ENCODE results near the gene EEF1A2. TPM values are rescaled to one million over a fixed set of nuclear protein-coding genes. Genes with fewer than 3 reads are reported as not detected.

The EEF1A2 gene
- total RNA-seq, 2 donors from 2014 or later, result 1.3 to 1.8 TPM

DNA sequence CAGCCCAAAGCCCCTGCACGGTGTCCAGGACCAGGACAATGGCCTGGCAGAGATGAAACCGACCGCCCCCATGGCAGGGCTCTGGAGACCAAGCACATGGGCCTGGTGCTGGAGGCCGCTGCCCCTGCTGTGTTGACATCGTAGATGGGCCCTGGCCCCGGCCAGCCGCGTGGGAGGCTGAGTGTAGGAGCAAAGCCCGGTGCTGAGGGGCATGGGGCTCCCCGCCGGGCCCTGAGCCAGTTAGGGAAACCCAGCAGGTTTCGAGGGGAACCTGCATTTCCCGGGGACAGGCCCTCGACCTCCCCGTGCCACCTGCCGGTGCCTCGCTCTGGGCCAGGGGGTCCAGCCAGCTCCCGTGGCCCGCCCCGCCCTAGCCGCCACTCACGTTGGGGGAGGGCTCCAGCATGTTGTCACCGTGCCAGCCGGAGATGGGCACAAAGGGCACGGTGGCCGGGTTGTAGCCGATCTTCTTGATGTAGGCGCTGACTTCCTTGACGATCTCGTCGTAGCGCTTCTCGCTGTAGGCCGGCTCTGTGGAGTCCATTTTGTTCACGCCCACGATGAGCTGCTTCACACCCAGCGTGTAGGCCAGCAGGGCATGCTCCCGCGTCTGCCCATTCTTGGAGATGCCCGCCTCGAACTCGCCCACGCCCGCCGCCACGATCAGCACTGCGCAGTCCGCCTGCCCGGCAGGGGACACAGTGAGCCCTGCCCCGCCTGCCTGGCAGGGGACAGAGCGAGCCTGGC, 4.3 kb downstream of the EEF1A2 start:
- intact Hi-C loops (cut with DNase I, micrococcal nuclease), result no loop called here
- no peak for ATAC-seq

DNA sequence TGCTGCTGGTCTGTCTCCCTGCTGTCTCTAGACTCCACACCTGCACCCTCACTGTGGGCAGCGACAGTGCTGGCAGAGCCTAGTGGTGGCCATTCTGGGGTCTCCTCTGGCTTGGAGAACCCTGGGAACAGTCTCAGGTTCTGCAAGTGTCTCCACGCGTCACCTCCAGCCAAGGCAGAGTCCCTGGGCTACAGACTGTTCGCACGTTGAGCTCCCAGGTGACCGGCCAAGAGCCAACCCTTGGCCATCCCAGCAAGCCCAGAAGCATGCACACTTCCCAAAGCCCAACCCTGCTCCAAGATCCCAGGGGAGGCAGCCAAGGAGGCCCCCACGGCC, 4.8 kb downstream of the EEF1A2 start:
- no peak for DNase-seq
- ATAC-seq, result no peak
- intact Hi-C loops (cut with DNase I, micrococcal nuclease), result no loop called here

More for the DNA sequence above, 4.3 kb downstream of the EEF1A2 start:
- no peak for DNase-seq

DNA sequence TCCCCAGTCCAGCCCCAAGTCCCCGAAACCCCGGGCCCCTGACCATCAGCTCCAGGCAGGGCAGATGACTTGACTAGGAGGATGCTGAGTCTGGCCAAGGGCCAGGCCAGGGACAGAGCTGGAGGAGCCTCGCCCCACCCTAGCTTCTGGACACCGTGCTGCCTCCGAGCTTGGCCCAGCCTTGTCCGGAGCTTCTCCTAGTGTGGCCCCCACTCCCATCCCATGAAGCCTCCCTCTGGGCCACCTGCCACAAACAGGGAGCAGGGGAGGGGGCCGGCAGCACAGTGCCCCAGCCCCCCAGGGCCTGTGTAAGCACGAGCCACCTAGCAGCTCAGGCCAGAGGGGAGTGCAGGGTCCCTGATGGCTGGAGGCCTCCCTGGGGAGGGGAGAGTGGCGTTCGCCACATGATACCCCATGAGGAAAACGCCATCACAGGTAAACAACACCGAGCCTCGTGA, 5.3 kb downstream of the EEF1A2 start:
- ATAC-seq, result no peak
- intact Hi-C loops (cut with DNase I, micrococcal nuclease), result no loop called here
- no peak for DNase-seq

DNA sequence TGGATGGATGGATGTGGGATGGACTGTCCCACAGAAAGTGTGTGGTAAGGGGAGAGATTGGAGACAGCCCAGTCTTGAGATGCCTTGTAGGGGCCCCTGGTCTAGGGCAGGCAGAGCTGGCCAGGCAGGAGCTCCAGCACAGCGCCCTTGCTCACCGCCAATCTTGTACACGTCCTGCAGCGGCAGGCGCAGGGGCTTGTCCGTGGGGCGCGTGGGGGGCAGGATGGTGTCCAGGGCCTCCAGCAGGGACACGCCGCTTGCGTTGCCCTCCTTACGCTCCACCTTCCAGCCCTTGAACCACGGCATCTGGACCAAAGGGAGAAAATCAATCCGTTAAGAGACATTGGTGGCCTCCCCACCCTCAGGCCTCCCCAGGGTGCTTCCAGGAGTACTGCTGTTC, 5.9 kb downstream of the EEF1A2 start:
- intact Hi-C loops (cut with DNase I, micrococcal nuclease), result no loop called here
- ATAC-seq, result no peak

DNA sequence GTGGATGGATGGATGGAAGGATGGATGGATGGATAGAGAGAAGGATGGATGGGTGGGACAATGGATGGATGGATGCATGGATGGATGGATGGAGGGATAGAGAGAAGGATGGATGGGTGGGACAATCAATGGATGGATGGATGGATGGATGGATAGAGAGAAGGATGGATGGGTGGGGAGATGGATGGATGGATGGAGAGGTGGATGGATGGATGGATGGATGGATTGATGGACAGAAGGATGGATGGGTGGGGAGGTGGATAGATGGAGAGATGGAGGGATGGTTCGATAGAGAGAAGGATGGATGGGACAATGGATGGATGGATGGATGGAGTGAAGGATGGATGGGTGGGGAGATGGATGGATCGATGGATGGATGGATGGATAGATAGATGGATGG, 6.4 kb downstream of the EEF1A2 start:
- DNase-seq, result no peak
- intact Hi-C loops (cut with DNase I, micrococcal nuclease), result no loop called here
- no peak for ATAC-seq

More for the DNA sequence above, 5.9 kb downstream of the EEF1A2 start:
- DNase-seq, result no peak

DNA sequence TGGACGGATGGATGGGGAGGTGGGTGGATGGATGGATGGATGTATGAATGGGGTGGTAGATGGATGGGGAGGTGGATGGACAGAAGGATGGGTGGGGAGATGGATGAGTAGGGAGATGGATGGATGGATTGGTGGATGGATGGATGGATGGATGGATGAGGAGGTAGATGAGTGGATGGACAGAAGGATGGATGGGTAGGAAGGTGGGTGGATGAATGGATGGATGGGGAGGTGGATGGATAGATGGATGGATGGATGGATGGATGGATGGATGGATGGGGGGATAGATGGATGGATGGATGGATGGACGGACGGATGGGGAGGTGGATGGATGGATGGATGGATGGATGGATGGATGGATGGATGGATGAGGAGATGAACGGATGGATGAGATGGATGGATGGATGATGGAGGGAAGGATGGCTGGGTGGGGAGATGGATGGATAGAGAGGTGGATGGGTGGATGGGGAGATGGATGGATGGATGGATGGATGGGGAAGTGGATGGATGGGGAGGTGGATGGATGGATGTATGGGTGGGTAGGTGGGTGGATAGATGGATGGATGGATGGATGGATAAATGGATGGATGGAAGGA, 7.2 kb downstream of the EEF1A2 start:
- intact Hi-C loops (cut with DNase I, micrococcal nuclease), result no loop called here
- ATAC-seq (no peak), DNase-seq (no peak)

DNA sequence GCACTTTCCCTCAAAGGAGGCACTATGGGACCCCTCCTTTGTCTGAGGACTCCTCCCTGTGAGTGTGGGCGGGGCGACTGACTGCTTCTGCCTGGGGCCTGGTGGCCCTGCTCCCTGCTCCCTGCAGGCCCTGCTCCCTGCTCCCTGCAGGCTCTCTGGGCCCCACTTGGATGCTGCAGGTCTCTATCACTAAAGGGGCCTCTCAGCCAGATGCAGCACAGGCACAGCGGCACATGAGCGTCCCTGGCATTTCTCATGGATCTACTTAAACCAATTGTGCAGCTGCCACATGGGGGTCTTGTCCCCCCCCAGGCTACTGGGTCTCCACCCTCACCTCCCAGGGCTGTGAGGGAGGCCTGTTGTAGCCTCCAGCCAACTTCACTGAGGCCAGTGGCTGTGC, 7.8 kb downstream of the EEF1A2 start:
- intact Hi-C loops (cut with DNase I, micrococcal nuclease), result no loop called here
- ATAC-seq (no peak), DNase-seq (no peak)

DNA sequence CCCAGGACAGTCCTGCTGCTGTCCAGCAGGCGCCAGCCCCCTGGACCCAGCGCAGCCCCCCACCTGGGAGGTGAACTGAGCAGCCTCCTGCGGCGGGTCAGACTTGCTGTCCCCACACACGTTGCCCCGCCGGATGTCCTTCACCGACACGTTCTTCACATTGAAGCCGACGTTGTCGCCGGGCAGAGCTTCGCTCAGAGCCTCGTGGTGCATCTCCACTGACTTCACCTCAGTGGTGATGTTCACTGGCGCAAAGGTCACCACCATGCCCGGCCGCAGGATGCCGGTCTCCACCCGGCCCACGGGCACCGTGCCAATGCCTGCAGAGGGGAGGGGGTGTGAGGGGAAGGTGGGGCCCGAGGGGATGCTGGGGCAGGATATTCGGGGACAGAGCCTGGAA, 8.5 kb downstream of the EEF1A2 start:
- ATAC-seq, result no peak
- no peak for DNase-seq
- intact Hi-C loops (cut with DNase I, micrococcal nuclease), result no loop called here

DNA sequence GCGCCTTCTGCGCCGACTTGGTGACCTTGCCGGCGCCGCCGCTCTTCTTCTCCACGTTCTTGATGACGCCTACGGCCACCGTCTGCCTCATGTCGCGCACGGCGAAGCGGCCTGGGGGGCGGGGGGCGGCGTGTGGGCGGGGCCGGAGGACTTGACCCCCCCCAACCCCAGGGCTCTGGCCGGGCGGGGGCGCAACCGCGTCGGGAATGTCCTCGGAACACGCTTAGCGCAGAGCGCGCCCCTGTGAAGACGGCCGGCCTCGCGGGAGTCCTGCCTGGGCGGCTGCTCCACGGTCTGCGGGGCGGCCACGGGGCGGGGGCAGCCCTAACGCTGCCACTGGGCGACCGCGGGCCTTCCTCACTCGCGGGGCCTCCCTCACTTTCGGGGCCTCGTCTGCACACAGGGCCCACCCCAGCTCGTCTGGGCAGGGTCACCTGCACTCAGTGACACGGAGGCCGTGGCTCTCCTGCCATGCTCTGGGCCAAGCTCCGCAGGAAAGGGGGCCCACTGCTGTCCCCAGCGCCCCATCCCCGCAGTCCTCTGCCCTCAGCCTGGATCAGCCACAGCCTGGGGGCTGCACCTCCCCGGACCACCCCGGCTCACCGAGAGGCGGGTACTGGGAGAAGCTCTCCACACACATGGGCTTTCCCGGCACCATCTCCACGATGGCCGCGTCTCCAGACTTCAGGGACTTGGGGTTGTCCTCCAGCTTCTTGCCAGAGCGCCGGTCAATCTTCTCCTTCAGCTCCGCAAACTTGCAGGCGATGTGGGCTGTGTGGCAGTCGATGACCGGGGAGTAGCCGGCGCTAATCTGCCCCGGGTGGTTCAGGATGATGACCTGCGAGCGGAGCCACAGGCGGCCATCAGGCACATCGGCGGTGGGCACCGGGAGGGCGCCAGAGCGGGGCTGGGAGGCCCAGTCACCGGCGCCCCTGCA, 10.3 kb downstream of the EEF1A2 start:
- ATAC-seq, result no peak
- DNase-seq, result no peak
- intact Hi-C loops (cut with DNase I, micrococcal nuclease), result no loop called here

DNA sequence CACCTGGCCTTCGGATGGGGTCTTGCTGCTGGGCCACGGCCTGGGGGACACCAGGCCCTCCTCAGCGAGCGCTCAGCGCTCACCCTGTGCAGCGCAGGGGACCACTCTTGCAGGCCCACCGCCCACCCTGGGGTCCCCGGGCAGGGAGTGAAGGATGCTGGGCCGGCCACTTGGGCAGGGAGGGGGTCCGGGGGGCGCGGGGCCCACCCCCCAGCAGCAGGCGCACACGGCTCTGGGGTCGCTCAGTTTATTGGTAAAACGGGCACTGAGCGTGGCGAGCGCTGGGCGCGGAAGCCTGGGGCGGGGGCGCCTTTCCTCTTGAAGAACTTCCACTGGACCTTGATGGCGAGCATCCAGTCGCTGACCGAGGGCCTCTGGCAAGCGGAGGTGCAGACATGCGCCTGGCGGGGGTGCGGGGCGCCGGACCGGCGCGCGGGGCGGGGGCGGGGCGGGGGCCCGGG, 11.1 kb downstream of the EEF1A2 start:
- ATAC-seq (no peak), DNase-seq (no peak)
- intact Hi-C loops (cut with DNase I, micrococcal nuclease), result no loop called here

DNA sequence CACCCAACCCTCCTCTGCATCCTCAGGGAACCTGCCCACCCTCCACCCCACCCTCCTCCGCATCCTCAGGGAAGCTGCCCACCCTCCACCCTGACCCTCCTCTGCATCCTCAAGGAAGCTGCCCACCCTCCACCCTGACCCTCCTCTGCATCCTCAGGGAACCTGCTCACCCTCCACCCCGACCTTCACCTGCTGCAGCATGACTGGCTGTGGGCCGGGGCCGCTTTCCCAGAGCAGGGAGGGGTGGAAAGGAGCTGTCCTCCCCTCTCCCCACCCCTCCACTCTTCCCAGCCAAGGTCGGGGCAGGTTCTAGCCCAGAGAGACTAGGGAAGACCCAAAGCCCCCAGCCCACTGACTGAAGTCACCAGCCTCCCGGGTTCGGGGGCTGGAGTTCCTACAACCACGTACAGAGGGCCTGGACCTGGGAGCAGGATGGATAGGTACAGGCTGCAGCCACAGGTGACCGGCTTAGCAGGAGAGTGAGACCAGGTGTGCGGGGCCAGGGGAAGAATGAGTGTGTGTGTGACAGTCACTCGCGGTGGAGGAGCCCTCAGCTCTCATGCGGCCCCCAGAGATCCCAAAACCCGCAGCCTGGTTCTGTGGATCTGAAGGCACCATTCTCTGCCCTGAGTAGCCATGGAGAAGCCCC, 11.6 kb downstream of the EEF1A2 start:
- ATAC-seq (no peak), DNase-seq (no peak)
- intact Hi-C loops (cut with DNase I, micrococcal nuclease), result no loop called here

DNA sequence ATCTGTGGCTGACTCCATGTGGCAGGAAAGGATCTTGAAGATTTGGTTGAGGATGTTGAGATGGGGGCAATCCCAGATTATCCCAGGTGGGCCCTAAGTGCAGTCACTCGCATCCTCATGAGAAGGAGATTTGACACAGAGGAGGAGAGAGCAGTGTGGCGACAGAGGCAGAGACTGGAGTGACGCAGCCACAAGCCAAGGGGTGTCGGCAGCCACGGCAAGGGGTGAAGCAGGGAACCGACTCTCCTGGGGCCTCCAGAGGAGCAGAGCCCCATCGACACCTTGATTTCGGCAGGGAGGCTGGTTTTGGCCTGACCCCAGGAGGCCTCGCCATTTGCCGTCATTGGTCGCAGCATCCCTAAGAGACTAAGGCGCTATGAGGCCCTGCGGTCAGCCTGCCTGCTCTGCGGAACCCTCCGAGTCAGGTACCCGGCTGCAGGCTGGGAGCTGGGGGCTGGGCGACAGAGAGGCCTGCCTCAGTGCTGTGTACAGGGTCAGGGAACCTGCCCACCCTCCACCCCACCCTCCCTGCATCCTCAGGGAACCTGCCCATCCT, 12.5 kb downstream of the EEF1A2 start:
- DNase-seq (no peak), ATAC-seq (no peak)
- intact Hi-C loops (cut with DNase I, micrococcal nuclease), result no loop called here

DNA sequence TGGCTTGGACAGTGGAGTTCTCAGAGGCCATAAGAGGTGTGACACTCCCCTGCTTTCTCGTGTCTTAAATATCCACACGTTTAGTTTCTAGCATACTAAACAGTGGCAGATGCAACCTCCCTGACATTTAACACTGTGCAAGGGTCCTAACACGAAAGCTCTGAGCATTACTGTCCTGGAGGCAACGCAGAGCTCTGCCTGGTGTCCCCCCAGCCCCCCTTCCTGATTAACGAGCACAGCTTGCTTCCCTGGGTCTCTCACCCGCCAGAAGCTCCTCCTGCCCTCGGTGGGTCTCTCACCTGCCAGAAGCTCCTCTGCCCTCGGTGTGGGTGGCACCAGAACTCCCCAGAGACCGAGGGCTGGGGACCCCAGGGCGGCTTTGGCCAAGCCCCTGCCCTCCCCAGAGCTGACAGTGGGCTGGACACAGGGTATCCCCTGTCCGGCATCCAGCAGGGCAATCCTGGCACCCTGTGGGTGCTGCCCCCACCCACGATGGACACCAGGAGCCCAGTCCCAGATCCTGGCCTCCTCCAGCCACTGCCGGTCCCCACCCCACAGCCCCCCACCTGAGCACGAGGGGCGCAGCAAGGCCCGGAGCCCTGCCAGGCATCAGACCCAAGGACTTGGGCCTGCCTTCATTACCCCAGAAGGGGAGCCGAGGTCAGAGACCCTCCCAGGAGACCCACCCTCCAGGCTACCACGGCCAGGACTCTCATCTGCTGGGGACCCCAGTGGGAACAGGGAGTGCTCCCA, 14.1 kb downstream of the EEF1A2 start:
- ATAC-seq, result no peak
- intact Hi-C loops (cut with DNase I, micrococcal nuclease), result no loop called here

DNA sequence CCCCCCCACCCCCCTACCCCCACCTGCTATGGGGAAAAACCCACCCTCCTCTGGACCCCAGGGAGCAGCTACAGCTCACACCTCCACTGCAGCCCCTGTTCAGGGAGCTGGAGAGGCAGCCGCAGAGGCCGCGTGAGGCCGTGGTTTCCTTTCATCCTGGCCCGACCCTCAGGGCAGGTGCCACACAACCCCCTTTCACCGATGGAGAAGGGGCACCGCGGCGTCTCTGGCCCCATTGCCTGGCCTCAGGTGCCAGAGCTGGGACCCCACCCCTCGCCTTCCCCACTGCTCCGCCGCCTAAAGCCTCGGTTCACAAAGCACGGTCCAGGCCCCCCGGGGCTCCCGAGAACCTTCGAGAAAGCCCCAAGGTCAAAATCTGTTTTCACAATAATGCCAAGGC, 14.6 kb downstream of the EEF1A2 start:
- intact Hi-C loops (cut with DNase I, micrococcal nuclease), result no loop called here
- no peak for ATAC-seq
- DNase-seq, result no peak

More for the DNA sequence above, 14.1 kb downstream of the EEF1A2 start:
- DNase-seq, result no peak

DNA sequence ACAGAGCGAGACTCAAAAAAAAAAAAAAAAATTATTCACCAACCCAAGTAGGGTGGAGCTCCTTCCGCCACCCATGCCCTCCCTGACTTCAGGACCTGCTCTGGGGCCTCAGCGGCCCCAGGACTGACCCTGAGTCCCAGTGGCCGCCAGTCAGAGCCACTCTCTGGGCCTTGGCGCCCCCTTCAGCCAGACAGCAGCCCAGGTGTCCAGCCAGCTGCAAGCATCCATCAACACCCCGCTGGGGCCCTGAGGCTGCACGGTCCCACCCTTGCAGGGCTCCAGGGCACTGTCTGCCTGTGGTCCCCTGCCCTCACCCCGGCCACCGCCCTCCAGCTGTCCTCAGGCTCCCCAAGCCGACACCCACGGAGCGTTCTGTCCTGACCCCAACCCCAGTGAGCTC, 15.0 kb downstream of the EEF1A2 start:
- DNase-seq (no peak), ATAC-seq (no peak)
- intact Hi-C loops (cut with DNase I, micrococcal nuclease), result no loop called here

DNA sequence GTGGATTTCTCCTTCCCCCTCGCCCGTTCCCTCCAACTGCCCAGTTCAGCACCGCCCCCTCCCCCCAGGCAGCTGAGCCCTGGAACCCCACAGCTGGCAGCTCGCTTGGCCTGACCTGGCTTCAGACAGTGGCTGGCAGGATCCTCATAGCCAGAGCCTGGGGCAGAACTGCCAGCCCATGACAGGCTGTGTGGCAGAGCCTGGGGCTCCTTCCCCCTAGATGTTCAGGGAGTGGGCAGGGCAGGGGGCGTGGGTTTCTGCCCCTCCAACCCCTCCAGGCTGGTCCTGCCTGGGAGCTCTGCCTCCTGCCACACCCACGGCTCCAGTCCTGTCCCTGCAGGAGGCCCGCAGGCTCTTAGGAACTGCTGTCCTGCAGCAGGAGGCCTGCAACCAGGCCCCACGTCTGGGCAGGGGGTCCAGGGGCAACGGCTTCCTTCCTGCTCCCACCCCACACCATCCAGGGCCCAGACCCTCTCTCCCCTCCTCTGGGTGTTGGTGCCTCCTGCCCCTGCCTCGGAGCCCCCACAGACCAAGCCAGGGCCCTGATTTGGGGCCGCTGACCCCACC, 16.8 kb downstream of the EEF1A2 start:
- intact Hi-C loops (cut with DNase I, micrococcal nuclease), result no loop called here
- DNase-seq, result no peak
- no peak for ATAC-seq

DNA sequence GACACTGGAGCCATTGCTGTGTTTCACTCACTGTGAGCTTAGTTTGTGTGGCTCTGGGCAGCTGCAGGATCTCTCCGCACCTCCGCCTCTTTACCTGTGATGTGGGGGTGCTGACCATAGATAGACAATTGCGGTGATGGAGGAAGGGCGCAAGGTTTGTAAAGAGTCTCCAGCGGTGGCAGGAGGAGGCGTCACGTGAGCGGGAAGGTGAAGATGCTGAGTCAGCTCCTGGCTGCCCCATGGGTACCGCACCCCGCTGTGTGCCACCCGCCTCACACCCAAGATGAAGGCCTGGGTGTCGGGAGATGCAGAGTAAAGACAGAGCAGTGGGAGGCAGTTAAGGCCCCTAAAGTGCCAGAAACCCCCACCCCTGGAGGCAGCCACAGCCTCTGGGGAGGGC, 17.4 kb downstream of the EEF1A2 start:
- intact Hi-C loops (cut with DNase I, micrococcal nuclease), result no loop called here
- DNase-seq (no peak), ATAC-seq (no peak)
